Hepatocyte (in vitro differentiated cells): ENCODE data around the gene P2RY12. TPM values are rescaled to one million over a fixed set of nuclear protein-coding genes. Genes with fewer than 3 reads are reported as not detected.

ENCODE experiments used
- DNase-seq: peaks from one replicate; pipeline ENCODE4 v3.0.0-alpha.2; 2016; ENCODE audit warnings: low spot score
- H2AFZ ChIP-seq: fragments of 200-600 bp; sonication (generic); 2 replicates; pipeline ENCODE4 v1.6.0; 2016; ENCODE audit warnings: antibody characterized with exemption, mild to moderate bottlenecking
- H3K27ac ChIP-seq: fragments of 200-600 bp; sonication (generic); 2 replicates; pipeline ENCODE4 v1.5.1; 2016; ENCODE audit warnings: mild to moderate bottlenecking
- H3K27me3 ChIP-seq: fragments of 200-600 bp; sonication (generic); 2 replicates; pipeline ENCODE4 v1.6.1; 2016
- H3K36me3 ChIP-seq: fragments of 200-600 bp; sonication (generic); replicated peaks from 2 replicates; pipeline ENCODE4 v1.5.1; 2016; ENCODE audit warnings: low read depth; ENCODE audit not compliant: insufficient read depth
- H3K4me1 ChIP-seq: fragments of 200-600 bp; sonication (generic); 2 replicates; pipeline ENCODE4 v1.5.1; 2016; ENCODE audit warnings: mild to moderate bottlenecking, moderate library complexity; ENCODE audit not compliant: insufficient read depth
- H3K4me2 ChIP-seq: fragments of 200-600 bp; sonication (generic); 2 replicates; pipeline ENCODE4 v1.6.0; 2016
- H3K4me3 ChIP-seq: fragments of 200-600 bp; sonication (generic); 2 replicates; pipeline ENCODE4 v1.5.1; 2016; ENCODE audit warnings: mild to moderate bottlenecking
- H3K79me2 ChIP-seq: fragments of 200-600 bp; sonication (generic); 2 replicates; pipeline ENCODE4 v1.6.0; 2017; ENCODE audit warnings: mild to moderate bottlenecking
- H3K9me2 ChIP-seq: fragments of 200-600 bp; sonication (generic); replicated peaks from 2 replicates; pipeline ENCODE4 v1.6.0; 2017; ENCODE audit warnings: mild to moderate bottlenecking; ENCODE audit not compliant: insufficient read depth
- H3K9me3 ChIP-seq: fragments of 200-600 bp; sonication (generic); 2 replicates; pipeline ENCODE4 v1.5.1; 2016; ENCODE audit warnings: low read depth, mild to moderate bottlenecking
- H4K20me1 ChIP-seq: fragments of 200-600 bp; sonication (generic); 2 replicates; pipeline ENCODE4 v1.6.0; 2016; ENCODE audit warnings: mild to moderate bottlenecking; ENCODE audit not compliant: insufficient read depth, poor library complexity, severe bottlenecking
- CTCF ChIP-seq: fragments of 200-600 bp; sonication (generic); IDR thresholded peaks from 2 replicates; pipeline ENCODE4 v1.5.1; 2016; ENCODE audit warnings: antibody characterized with exemption, mild to moderate bottlenecking; ENCODE audit not compliant: poor library complexity
- EZH2 ChIP-seq: fragments of 200-600 bp; sonication (generic); IDR thresholded peaks from 2 replicates; pipeline ENCODE4 v1.6.1; 2016; ENCODE audit warnings: antibody characterized with exemption, mild to moderate bottlenecking, borderline replicate concordance
- EZH2phosphoT487 ChIP-seq: fragments of 200-600 bp; sonication (generic); IDR thresholded peaks from one replicate; pipeline ENCODE4 v1.6.1; 2018; ENCODE audit warnings: antibody characterized with exemption, mild to moderate bottlenecking, low read depth, moderate library complexity; ENCODE audit not compliant: unreplicated experiment, severe bottlenecking
- WGBS: methylation state at CpG from one replicate; pipeline ENCODE4 v1.1.6; 2016; ENCODE audit warnings: low lambda C conversion rate; ENCODE audit errors: missing lambda C conversion rate; 5-methylcytosine and 5-hydroxymethylcytosine counted together
- polyA plus RNA-seq: library from polyadenylated mRNA; unstranded; fragments of >200 nt; fragmentation: Nextera tagmentation; extraction: Ambion mirVana; gene quantifications from 2 replicates; pipeline ENCODE4 v1.2.1, GENCODE V29; 2016
- total RNA-seq: library from RNA; depleted of rRNA; stranded (reverse); fragments of >200 nt; gene quantifications from 2 replicates; pipeline ENCODE4 v1.2.3, GENCODE V29; 2014

The P2RY12 gene
- total and polyA plus RNA-seq, 2 experiments from 2014 or later = 0.07 TPM; not detected in 1

GRCh38 chr3:151387432-151387831 lies 2.9 kb upstream of the P2RY12 start:
- Histone ChIP-seq H4K20me1 (no peaks in the 10 kb centered on the region), H3K27ac (no peak overlapping the region), H2AFZ (no peak overlapping the region), H3K36me3 (no peaks in the 10 kb centered on the region), H3K4me2 (no peak overlapping the region), H3K4me1 (peaks cover 1% of the 10 kb centered on the region), H3K9me3 (no peaks in the 10 kb centered on the region), H3K4me3 (no peak overlapping the region), H3K9me2 (no peaks in the 10 kb centered on the region), H3K79me2 (no peaks in the 10 kb centered on the region), H3K27me3 (no peaks in the 10 kb centered on the region)
- no peak for TF ChIP-seq EZH2phosphoT487
- TF ChIP-seq EZH2 = no peak
- no peak for TF ChIP-seq CTCF
- WGBS = 97% methylated on average over 5 of the region's 5 CpGs
- no peak for DNase-seq

- Histone ChIP-seq H3K27me3 (no peaks in the 10 kb centered on the region), H4K20me1 (no peaks in the 10 kb centered on the region), H3K9me3 (no peaks in the 10 kb centered on the region), H3K9me2 (no peaks in the 10 kb centered on the region), H3K36me3 (no peaks in the 10 kb centered on the region), H3K4me1 (peaks cover 4% of the 10 kb centered on the region), H2AFZ (no peak overlapping the region), H3K79me2 (no peaks in the 10 kb centered on the region), H3K27ac (no peak overlapping the region), H3K4me3 (no peak overlapping the region), H3K4me2 (no peak overlapping the region)
- WGBS = 70% methylated on average over 4 of the region's 4 CpGs
- TF ChIP-seq EZH2 (no peak), CTCF (no peak)
- no peak for DNase-seq
Observed at GRCh38 chr3:151386056-151386455, 1.5 kb upstream of the P2RY12 start.

- Histone ChIP-seq H2AFZ (no peak overlapping the region), H3K4me3 (no peak overlapping the region), H4K20me1 (no peaks in the 10 kb centered on the region), H3K36me3 (no peaks in the 10 kb centered on the region), H3K27ac (no peak overlapping the region), H3K9me2 (no peaks in the 10 kb centered on the region), H3K27me3 (no peaks in the 10 kb centered on the region), H3K79me2 (no peaks in the 10 kb centered on the region), H3K9me3 (no peaks in the 10 kb centered on the region), H3K4me2 (no peak overlapping the region), H3K4me1 (peaks cover 4% of the 10 kb centered on the region)
- TF ChIP-seq EZH2 (no peak), EZH2phosphoT487 (no peak), CTCF (no peak)
- no peak for DNase-seq
- 87% methylated on average over 3 of the region's 3 CpGs for WGBS
Observed at GRCh38 chr3:151383956-151384355, 597 bp downstream of the P2RY12 start.

GRCh38 chr3:151383111-151383510 lies 1.4 kb downstream of the P2RY12 start:
- peak overlapping the region; percentile 15 for H2AFZ ChIP-seq
- no peaks in the 10 kb centered on the region for H3K79me2 ChIP-seq
- no peaks in the 10 kb centered on the region for H3K9me3 ChIP-seq
- no peak for TF ChIP-seq CTCF
- TF ChIP-seq EZH2phosphoT487 = no peak
- no peak for TF ChIP-seq EZH2
- no peaks in the 10 kb centered on the region for H3K36me3 ChIP-seq
- no peak overlapping the region for H3K4me3 ChIP-seq
- no peaks in the 10 kb centered on the region for H3K9me2 ChIP-seq
- no peaks in the 10 kb centered on the region for H4K20me1 ChIP-seq
- H3K27me3 ChIP-seq = no peaks in the 10 kb centered on the region
- H3K4me1 ChIP-seq = peaks cover 4% of the 10 kb centered on the region
- H3K4me2 ChIP-seq = no peak overlapping the region
- DNase-seq = no peak
- H3K27ac ChIP-seq = peak overlapping the region; percentile 80
- 91% methylated on average over 2 of the region's 2 CpGs for WGBS
